Measurements from ENCODE around the gene NPPA. TPM values are rescaled to one million over a fixed set of nuclear protein-coding genes. Genes with fewer than 3 reads are reported as not detected.

The NPPA gene
- total and polyA plus RNA-seq, 5 donors = 26,185 to 59,291 (median 42,849) TPM

- WGBS = 91% methylated on average over 8 of the region's 8 CpGs
- no peaks in the 10 kb centered on the region for H3K9me3 ChIP-seq (ENCODE audit: control insufficient read depth, low read length)
- H3K27me3 ChIP-seq (ENCODE audit: control insufficient read depth, insufficient read depth) = no peaks in the 10 kb centered on the region
- no peak for DNase-seq
- intact Hi-C loops (cut with DNase I) = loop anchor here in 2 of 4 donors (10.0 kb wide), 3 partner anchors 131 to 191 kb away; no protein-coding TSS in a partner anchor
- no peak overlapping the region for H3K27ac ChIP-seq (ENCODE audit: low read length)
- ATAC-seq = no peak
- no peak overlapping the region for H3K4me3 ChIP-seq (ENCODE audit: low read length)
- no peaks in the 10 kb centered on the region for H3K4me1 ChIP-seq (ENCODE audit: control insufficient read depth, insufficient read depth, low read length)
These were observed 14.1 kb downstream of the NPPA start for GRCh38 chr1:11833497-11833896.

- 86% methylated on average over 9 of the region's 9 CpGs for WGBS
- DNase-seq (no peak), ATAC-seq (no peak)
- H3K27me3 ChIP-seq (ENCODE audit: control insufficient read depth, insufficient read depth) = no peaks in the 10 kb centered on the region
- no peak overlapping the region for H3K27ac ChIP-seq (ENCODE audit: low read length)
- H3K9me3 ChIP-seq (ENCODE audit: control insufficient read depth, low read length) = no peaks in the 10 kb centered on the region
- H3K4me3 ChIP-seq (ENCODE audit: low read length) = no peak overlapping the region
- no peaks in the 10 kb centered on the region for H3K4me1 ChIP-seq (ENCODE audit: control insufficient read depth, insufficient read depth, low read length)
- intact Hi-C loops (cut with DNase I) = loop anchor here in 2 of 4 donors (10.0 kb wide), 3 partner anchors 133 to 193 kb away; no protein-coding TSS in a partner anchor
These were observed 15.4 kb downstream of the NPPA start for GRCh38 chr1:11831945-11832725.

- Histone ChIP-seq H3K27me3 (ENCODE audit: control insufficient read depth, insufficient read depth) (no peaks in the 10 kb centered on the region), H3K4me1 (ENCODE audit: control insufficient read depth, insufficient read depth, low read length) (no peaks in the 10 kb centered on the region), H3K4me3 (ENCODE audit: low read length) (no peak overlapping the region), H3K27ac (ENCODE audit: low read length) (no peak overlapping the region), H3K9me3 (ENCODE audit: control insufficient read depth, low read length) (no peaks in the 10 kb centered on the region)
- WGBS = 91% methylated on average over 19 of the region's 19 CpGs
- DNase-seq (no peak), ATAC-seq (no peak)
- intact Hi-C loops (cut with DNase I) = no loop called here
These were observed 19.1 kb downstream of the NPPA start for GRCh38 chr1:11828511-11828910.

DNA sequence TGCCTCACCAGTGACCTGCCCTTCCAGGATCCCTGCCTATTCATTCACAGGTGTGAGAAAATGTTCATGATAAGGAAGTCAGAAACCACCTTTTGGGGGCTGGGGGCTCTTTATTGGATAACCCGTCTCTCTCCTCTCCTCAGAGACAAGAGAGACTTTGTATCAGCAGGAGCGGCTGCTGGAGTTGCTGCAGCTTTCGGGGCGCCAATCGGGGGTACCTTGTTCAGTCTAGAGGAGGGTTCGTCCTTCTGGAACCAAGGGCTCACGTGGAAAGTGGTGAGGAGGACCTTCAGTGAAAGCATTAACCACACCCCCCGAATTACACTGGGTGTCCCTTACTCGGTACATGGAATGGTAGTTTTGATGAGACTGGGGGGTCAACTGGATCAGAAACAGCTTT lies 20.6 kb downstream of the NPPA start:
- intact Hi-C loops (cut with DNase I) = no loop called here
- ATAC-seq (no peak), DNase-seq (no peak)
- 95% methylated on average over 9 of the region's 9 CpGs for WGBS
- Histone ChIP-seq H3K4me1 (ENCODE audit: control insufficient read depth, insufficient read depth, low read length) (no peaks in the 10 kb centered on the region), H3K4me3 (ENCODE audit: low read length) (no peak overlapping the region), H3K27me3 (ENCODE audit: control insufficient read depth, insufficient read depth) (no peaks in the 10 kb centered on the region), H3K9me3 (ENCODE audit: control insufficient read depth, low read length) (no peaks in the 10 kb centered on the region), H3K27ac (ENCODE audit: low read length) (no peak overlapping the region)

DNA sequence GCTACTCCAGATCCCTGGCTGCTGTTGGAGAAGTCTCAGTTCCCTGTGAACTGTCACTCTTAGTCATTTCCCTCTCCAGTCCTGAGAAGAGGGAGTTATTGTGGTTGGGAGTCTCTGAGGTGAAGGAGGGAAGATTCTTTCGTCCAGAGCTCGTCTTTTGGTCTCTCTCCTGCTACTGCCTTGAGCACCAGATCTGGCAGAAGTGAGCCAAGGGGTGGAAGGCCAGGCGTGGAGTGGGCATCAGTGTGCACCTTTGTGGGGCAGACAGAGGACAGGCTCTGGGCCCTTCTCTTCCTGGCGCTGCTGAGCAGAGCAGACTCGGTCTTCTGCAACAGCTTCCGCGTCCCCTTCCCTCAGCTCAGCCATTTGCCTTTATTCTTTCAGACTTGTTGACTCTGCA lies 22.5 kb downstream of the NPPA start:
- Histone ChIP-seq H3K9me3 (ENCODE audit: control insufficient read depth, low read length) (no peaks in the 10 kb centered on the region), H3K4me1 (ENCODE audit: control insufficient read depth, insufficient read depth, low read length) (no peaks in the 10 kb centered on the region), H3K4me3 (ENCODE audit: low read length) (no peak overlapping the region), H3K27me3 (ENCODE audit: control insufficient read depth, insufficient read depth) (no peaks in the 10 kb centered on the region), H3K27ac (ENCODE audit: low read length) (no peak overlapping the region)
- ATAC-seq (no peak), DNase-seq (no peak)
- intact Hi-C loops (cut with DNase I) = no loop called here
- WGBS = 87% methylated on average over 7 of the region's 7 CpGs

- 87% methylated on average over 17 of the region's 17 CpGs for WGBS
- Histone ChIP-seq H3K9me3 (ENCODE audit: control insufficient read depth, low read length) (no peaks in the 10 kb centered on the region), H3K27me3 (ENCODE audit: control insufficient read depth, insufficient read depth) (no peaks in the 10 kb centered on the region), H3K4me1 (ENCODE audit: control insufficient read depth, insufficient read depth, low read length) (no peaks in the 10 kb centered on the region), H3K27ac (ENCODE audit: low read length) (no peak overlapping the region), H3K4me3 (ENCODE audit: low read length) (no peak overlapping the region)
- intact Hi-C loops (cut with DNase I) = no loop called here
- no peak for ATAC-seq
- DNase-seq = no peak
These were observed 24.0 kb downstream of the NPPA start for GRCh38 chr1:11823366-11824137.

DNA sequence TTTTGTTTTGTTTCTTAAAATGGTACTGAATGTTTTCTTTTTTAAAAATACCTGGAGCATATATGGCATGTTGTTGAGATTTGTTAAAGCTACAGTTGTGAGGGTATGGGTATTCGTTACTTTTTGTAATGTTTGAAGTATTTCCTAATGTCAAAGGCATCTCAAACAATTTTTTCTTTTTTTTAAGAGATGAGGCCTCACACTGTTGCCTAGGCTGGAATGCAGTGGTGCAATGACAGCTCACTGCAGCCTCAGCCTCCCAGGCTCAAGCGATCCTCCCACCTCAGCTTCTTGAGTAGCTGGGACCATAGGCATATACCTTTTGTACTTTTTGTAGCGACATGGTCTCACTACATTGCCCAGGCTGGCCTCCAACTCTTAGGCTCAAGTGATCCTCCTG lies 25.5 kb downstream of the NPPA start:
- H3K27me3 ChIP-seq (ENCODE audit: control insufficient read depth, insufficient read depth) = no peaks in the 10 kb centered on the region
- DNase-seq (no peak), ATAC-seq (no peak)
- no peaks in the 10 kb centered on the region for H3K4me1 ChIP-seq (ENCODE audit: control insufficient read depth, insufficient read depth, low read length)
- intact Hi-C loops (cut with DNase I) = no loop called here
- no peak overlapping the region for H3K27ac ChIP-seq (ENCODE audit: low read length)
- H3K4me3 ChIP-seq (ENCODE audit: low read length) = no peak overlapping the region
- H3K9me3 ChIP-seq (ENCODE audit: control insufficient read depth, low read length) = no peaks in the 10 kb centered on the region
- WGBS = 80% methylated on average over 3 of the region's 3 CpGs

DNA sequence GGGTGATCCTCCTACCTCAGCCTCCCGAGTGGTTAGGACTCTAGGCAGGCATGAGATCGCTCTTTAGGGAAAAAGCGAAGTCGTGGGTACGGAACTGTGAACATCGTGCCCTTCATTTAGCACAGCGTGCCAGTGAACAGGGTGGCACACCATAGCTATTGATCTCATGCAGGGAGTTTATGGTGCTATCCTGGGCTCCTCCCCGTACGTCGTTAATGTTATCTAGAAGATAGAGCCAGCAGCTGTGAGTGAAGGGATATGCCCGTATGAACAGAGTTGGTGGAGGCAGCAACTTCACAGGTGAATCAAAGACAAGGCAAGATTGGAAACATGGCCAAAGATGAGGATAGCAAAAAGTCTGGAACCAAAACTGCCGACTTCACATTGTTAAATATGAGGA lies 30.4 kb downstream of the NPPA start:
- no peaks in the 10 kb centered on the region for H3K27me3 ChIP-seq (ENCODE audit: control insufficient read depth, insufficient read depth)
- 84% methylated on average over 12 of the region's 12 CpGs for WGBS
- intact Hi-C loops (cut with DNase I) = no loop called here
- H3K9me3 ChIP-seq (ENCODE audit: control insufficient read depth, low read length) = no peaks in the 10 kb centered on the region
- no peaks in the 10 kb centered on the region for H3K4me1 ChIP-seq (ENCODE audit: control insufficient read depth, insufficient read depth, low read length)
- no peak overlapping the region for H3K4me3 ChIP-seq (ENCODE audit: low read length)
- no peak overlapping the region for H3K27ac ChIP-seq (ENCODE audit: low read length)
- ATAC-seq (no peak), DNase-seq (no peak)

DNA sequence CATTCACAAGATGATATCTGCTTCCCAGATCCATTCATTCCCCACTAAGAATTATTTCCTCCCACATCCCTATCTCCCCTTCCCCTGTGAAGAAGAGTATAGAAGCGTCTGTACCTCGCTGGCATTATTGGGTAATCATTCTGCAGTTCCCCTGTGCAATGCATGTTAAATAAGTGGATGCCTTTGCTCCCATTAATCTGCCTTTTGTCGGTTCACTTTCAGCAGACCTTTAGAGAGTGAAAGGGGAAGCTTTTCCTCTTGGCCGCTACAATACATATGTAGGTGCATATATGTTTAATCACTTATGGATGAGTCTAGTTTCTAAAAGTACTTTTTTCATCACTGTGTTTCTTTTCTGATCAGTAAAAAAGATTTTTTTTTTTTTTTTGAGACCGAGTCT lies 34.6 kb downstream of the NPPA start:
- Histone ChIP-seq H3K4me3 (ENCODE audit: low read length) (no peak overlapping the region), H3K9me3 (ENCODE audit: control insufficient read depth, low read length) (no peaks in the 10 kb centered on the region), H3K4me1 (ENCODE audit: control insufficient read depth, insufficient read depth, low read length) (no peaks in the 10 kb centered on the region), H3K27ac (ENCODE audit: low read length) (no peak overlapping the region), H3K27me3 (ENCODE audit: control insufficient read depth, insufficient read depth) (no peaks in the 10 kb centered on the region)
- ATAC-seq = no peak
- WGBS = 86% methylated on average over 5 of the region's 5 CpGs
- DNase-seq = no peak
- intact Hi-C loops (cut with DNase I) = no loop called here

GRCh38 chr1:11807133-11807532 lies 40.5 kb downstream of the NPPA start:
- no peak for DNase-seq
- Histone ChIP-seq H3K27me3 (ENCODE audit: control insufficient read depth, insufficient read depth) (no peaks in the 10 kb centered on the region), H3K4me3 (ENCODE audit: low read length) (peak overlapping the region; percentile 62), H3K4me1 (ENCODE audit: control insufficient read depth, insufficient read depth, low read length) (peaks cover 2% of the 10 kb centered on the region), H3K27ac (ENCODE audit: low read length) (peak overlapping the region; percentile 69), H3K9me3 (ENCODE audit: control insufficient read depth, low read length) (no peaks in the 10 kb centered on the region)
- 38% methylated on average over 2 of the region's 2 CpGs for WGBS
- no peak for ATAC-seq
- intact Hi-C loops (cut with DNase I) = no loop called here

DNA sequence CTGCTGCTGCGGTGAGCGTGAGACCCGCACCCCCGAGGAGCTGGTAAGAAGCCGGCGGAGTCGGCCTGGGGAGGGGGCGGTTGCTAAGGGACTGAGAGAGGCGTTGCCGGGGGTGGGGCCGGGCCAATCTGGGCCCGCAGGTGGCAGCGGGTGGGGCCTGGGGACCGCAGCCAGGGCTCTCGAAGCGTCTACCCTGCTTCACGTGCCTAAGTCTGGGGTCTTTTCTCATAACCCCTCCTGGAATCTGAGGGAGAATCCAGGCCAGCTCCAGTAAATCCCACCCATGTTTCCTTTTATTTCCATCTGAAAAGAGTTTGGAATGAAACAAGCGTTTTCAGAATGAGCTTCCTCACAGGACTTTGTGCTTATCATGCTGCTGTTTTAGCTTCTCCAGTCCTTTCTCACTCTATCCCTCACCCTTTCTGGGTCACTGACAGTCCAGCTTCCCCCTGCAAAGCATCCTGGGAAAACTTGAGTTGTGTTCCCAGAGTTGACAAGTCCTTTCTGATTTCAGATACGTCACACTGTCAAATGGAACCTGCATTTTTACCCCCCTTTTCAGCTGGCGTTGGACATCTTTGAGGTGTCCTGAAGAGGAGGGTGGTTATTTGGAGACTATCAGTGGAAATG lies 41.2 kb downstream of the NPPA start:
- ATAC-seq (peak; percentile 23 to 36), DNase-seq (no peak)
- no peaks in the 10 kb centered on the region for H3K27me3 ChIP-seq (ENCODE audit: control insufficient read depth, insufficient read depth)
- H3K4me3 ChIP-seq (ENCODE audit: low read length) = peak overlapping the region; percentile 62
- peaks cover 4% of the 10 kb centered on the region for H3K4me1 ChIP-seq (ENCODE audit: control insufficient read depth, insufficient read depth, low read length)
- H3K9me3 ChIP-seq (ENCODE audit: control insufficient read depth, low read length) = no peaks in the 10 kb centered on the region
- under 1% methylated on average over 20 of the region's 20 CpGs for WGBS
- intact Hi-C loops (cut with DNase I) = no loop called here
- H3K27ac ChIP-seq (ENCODE audit: low read length) = peak overlapping the region; percentile 69
